Measurements from ENCODE around the gene MPPED1.

The MPPED1 gene

DNA sequence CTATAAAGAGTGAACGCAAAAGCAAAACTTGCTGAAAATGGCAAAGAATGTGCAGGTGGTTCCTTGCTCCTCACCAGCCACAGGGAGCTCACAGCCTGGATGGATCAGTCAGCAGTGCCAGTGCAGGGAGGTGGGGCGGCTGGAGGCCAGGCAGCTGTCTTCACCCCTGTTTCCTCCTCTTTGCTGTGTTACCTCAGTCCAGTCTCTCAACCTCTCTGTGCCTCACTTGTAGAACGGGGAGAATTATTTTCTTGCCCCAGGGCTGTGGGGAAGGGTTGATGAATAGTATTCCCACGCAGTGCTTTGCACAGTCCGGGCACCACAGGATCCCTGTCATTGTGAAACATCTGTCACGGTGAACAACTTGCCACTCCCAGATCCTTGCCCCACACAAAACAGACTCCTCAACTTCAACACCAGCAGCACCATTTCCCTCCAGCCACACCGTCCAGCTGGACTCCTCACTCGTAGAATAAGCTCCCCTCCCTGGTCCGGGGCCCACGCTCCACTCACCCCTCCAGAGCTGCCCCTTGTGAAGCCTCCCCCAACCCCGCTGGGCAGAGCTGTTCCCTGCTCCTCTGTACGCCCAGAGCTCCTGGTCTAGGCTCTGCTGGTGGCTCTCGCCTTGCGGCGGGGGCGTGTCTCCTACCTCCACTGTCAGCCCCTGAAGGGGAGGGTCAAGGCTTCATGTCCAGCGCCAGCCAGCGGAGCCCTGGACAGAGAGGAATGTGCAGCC, 27.7 kb downstream of the MPPED1 start:
- POLR2A ChIA-PET = no interaction called here
- CTCF ChIA-PET = no interaction called here
- DNase-seq (ENCODE audit: low read depth, low spot score) = no peak
- TF ChIP-seq, protein P1, sequence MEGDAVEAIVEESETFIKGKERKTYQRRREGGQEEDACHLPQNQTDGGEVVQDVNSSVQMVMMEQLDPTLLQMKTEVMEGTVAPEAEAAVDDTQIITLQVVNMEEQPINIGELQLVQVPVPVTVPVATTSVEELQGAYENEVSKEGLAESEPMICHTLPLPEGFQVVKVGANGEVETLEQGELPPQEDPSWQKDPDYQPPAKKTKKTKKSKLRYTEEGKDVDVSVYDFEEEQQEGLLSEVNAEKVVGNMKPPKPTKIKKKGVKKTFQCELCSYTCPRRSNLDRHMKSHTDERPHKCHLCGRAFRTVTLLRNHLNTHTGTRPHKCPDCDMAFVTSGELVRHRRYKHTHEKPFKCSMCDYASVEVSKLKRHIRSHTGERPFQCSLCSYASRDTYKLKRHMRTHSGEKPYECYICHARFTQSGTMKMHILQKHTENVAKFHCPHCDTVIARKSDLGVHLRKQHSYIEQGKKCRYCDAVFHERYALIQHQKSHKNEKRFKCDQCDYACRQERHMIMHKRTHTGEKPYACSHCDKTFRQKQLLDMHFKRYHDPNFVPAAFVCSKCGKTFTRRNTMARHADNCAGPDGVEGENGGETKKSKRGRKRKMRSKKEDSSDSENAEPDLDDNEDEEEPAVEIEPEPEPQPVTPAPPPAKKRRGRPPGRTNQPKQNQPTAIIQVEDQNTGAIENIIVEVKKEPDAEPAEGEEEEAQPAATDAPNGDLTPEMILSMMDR (IDR thresholded peaks at IDR 0.05; ENCODE audit: insufficient read depth, low read length, missing control alignments) = no peak
- no peak overlapping the region for H3K4me3 ChIP-seq (ENCODE audit: low read depth, low read length)

DNA sequence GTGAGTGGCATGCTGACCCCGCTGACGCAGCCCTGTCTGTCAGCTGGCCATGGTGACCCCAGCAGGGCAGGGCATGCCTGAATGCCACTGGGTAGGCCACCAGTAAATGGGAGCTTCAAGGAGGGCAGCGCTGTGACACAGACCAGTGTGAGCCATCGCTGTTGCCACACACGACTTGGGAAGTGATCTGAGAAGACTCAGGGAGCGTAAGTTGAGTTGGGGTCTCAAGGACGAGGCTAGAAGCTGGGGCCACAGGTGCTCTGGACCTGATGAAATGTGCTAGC, 28.2 kb downstream of the MPPED1 start:
- no peak for DNase-seq (ENCODE audit: low read depth, low spot score)
- POLR2A ChIA-PET = no interaction called here
- TF ChIP-seq, protein P1 (IDR thresholded peaks at IDR 0.05; ENCODE audit: insufficient read depth, low read length, missing control alignments) = no peak
- CTCF ChIA-PET = no interaction called here
- H3K4me3 ChIP-seq (ENCODE audit: low read depth, low read length) = no peak overlapping the region

DNA sequence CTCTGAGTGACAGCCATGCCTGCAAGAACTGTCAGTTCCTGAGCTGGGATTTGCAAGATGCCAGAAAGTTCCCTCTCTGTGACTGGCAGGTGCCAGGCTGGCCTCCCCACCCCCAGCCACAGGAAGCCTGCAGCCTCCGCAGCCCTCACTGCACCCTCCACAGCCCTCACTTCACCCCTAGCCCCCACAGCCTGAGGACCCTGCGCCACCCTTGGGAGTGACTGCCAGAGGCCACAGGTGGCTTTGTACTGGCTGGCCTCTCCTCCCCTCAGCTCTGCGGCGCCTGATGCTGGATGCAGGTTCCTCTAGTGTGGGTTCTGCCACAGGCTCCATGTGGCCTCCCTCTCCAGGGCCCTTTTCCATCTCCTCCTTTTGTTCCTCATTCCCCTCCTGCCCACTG, 28.7 kb downstream of the MPPED1 start:
- TF ChIP-seq, protein P1 (IDR thresholded peaks at IDR 0.05; ENCODE audit: insufficient read depth, low read length, missing control alignments) = no peak
- ChIA-PET CTCF (no interaction called here), POLR2A (no interaction called here)
- H3K4me3 ChIP-seq (ENCODE audit: low read depth, low read length) = no peak overlapping the region
- DNase-seq (ENCODE audit: low read depth, low spot score) = no peak

- CTCF ChIA-PET = no interaction called here
Measured at GRCh38 chr22:43441216-43441615, 29.4 kb downstream of the MPPED1 start.

DNA sequence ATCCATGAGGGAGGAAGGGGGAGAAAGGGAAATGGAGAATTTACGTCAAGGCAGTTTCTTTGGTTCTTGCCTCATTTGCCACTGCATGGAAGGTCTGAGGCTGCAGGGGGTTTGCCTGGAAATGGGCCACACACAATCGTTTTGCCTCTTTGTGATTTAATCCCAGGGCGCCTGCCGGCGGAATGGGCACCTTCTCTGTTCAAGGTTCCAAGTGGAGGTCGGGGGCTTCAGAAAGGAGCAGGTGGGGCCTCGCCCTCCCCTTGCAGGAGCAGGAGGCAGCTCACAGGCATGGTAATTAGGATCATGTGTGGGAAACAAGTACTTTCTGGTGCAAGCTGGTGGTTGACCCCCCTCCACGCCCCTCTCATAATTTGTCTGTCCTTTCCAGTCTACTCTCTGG, 29.9 kb downstream of the MPPED1 start:
- CTCF ChIA-PET = no interaction called here
- TF ChIP-seq, protein P1 (IDR thresholded peaks at IDR 0.05; ENCODE audit: insufficient read depth, low read length, missing control alignments) = no peak
- H3K4me3 ChIP-seq (ENCODE audit: low read depth, low read length) = no peak overlapping the region
- DNase-seq (ENCODE audit: low read depth, low spot score) = no peak
- POLR2A ChIA-PET = no interaction called here

More at GRCh38 chr22:43441216-43441615, 29.4 kb downstream of the MPPED1 start:
- no peak overlapping the region for H3K4me3 ChIP-seq (ENCODE audit: low read depth, low read length)
- TF ChIP-seq, protein P1 (IDR thresholded peaks at IDR 0.05; ENCODE audit: insufficient read depth, low read length, missing control alignments) = no peak
- DNase-seq (ENCODE audit: low read depth, low spot score) = no peak
- POLR2A ChIA-PET = no interaction called here

DNA sequence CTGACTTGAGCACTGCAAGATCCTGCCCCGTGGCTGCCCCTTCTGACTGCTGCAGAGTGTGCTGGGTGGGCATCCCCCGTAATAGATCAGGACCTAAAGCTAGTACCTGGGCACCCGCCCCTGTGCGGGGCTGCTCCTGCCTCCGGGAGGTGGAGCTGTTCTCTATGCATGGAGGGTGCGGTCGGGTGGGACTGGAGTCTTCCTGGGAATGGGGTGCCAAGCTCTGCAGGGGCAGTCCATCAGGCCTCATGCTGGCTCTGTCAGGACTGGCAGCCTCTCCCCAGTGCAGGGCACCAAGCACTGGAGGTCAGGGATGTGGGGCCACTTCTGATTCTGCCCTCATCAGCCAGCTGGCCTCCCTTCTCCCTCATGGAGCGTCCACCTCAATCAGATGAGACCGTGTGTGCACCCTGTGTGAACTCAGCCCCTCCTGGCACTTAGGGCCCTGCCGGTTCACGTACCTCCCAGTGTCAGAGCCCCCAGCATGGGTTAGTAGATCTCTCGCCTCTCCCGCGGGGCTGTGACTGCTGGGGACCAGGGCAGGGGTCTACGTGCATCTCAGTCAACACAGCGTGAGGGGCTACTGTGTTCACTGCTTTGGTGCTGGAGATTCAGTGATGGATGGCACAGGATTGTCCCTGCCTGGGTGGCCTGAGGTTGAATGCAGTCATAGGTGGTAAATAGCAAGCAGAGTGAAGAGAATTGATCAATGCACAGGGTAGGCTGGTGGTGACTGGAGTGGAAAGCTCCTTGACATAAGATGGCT, 30.8 kb downstream of the MPPED1 start:
- TF ChIP-seq, protein P1 (IDR thresholded peaks at IDR 0.05; ENCODE audit: insufficient read depth, low read length, missing control alignments) = no peak
- CTCF ChIA-PET = no interaction called here
- DNase-seq (ENCODE audit: low read depth, low spot score) = no peak
- POLR2A ChIA-PET = no interaction called here
- no peak overlapping the region for H3K4me3 ChIP-seq (ENCODE audit: low read depth, low read length)
